HL-60 (cell line): ENCODE measurements around the gene KDM4C.

Experiments used
- DNase-seq, 2 experiments: peaks; one replicate each; pipeline ENCODE4 v3.0.0-alpha.2; 2010 to 2020; ENCODE audit warnings: low read depth in 1 of 2, low spot score in 1 of 2
- H3K27ac ChIP-seq: fragments of 250-450 bp; sonication (Bioruptor Pico); replicated peaks from 2 replicates; pipeline ENCODE4 v1.5.1; 2020; ENCODE audit warnings: mild to moderate bottlenecking, moderate library complexity
- H3K27me3 ChIP-seq: fragments of 250-450 bp; sonication (Bioruptor Pico); 2 replicates; pipeline ENCODE4 v1.5.1; 2021; ENCODE audit warnings: mild to moderate bottlenecking, moderate library complexity; ENCODE audit not compliant: insufficient read depth, poor library complexity, severe bottlenecking
- H3K4me3 ChIP-seq: replicated peaks from 2 replicates; pipeline ENCODE4 v1.5.1; 2011; ENCODE audit warnings: mild to moderate bottlenecking, control low read depth, low read length; ENCODE audit not compliant: insufficient read depth
- GABPA ChIP-seq: IDR thresholded peaks from 2 replicates; pipeline ENCODE4 v1.6.1; 2012; ENCODE audit warnings: low read depth
- POLR2AphosphoS5 ChIP-seq: IDR thresholded peaks from 2 replicates; pipeline ENCODE4 v1.6.1; 2012; ENCODE audit warnings: low read depth
- SPI1 ChIP-seq: IDR thresholded peaks from 2 replicates; pipeline ENCODE4 v1.6.1; 2012; ENCODE audit warnings: low read depth, mild to moderate bottlenecking, borderline replicate concordance
- TF ChIP-seq, protein P1 (sequence below): IDR thresholded peaks from 2 replicates; pipeline ENCODE4 v1.6.1; 2012; ENCODE audit warnings: low read depth; ENCODE audit not compliant: insufficient replicate concordance
- TF ChIP-seq, protein P2 (sequence below): IDR thresholded peaks from one replicate; pipeline ENCODE4 v1.5.1; 2011; ENCODE audit warnings: low read length, control low read depth, inconsistent platforms; ENCODE audit not compliant: insufficient read depth

Gene KDM4C

DNA sequence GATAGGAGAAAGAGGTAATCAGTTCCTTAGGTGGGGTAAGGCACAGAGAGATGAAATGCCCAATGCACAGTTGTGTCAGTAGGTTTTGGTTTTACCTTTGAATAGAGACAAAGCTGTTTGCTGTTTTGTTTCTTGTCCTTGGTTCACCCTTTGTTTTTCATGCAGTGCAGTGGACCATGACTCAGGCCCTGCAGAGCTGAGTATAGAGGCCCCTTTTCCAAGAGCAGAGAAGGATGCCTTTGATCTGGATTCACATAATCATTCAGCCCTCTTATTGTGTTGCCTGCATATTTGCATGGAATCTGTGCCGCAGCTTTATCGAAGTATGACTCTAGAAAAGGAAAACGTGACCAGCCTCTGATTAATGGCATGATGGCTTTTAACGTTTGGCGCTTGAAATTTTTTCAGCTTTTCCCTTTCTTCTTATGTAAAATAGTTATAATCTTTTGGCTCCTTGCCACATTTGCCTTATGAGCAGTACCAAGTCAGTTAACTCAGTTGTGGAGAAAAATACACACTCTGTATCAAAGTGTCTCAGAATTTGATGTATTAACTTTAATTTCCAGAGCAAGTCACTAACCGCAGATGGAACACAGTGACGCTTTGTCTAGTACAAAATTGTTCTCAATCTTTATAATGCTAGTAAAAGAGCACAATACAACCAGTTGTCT, 197.6 kb downstream of the KDM4C start:
- no peak overlapping the region for H3K27ac ChIP-seq
- no peak overlapping the region for H3K4me3 ChIP-seq
- no peaks in the 10 kb centered on the region for H3K27me3 ChIP-seq
- no peak for TF ChIP-seq GABPA
- TF ChIP-seq SPI1 = no peak
- TF ChIP-seq, protein P1, sequence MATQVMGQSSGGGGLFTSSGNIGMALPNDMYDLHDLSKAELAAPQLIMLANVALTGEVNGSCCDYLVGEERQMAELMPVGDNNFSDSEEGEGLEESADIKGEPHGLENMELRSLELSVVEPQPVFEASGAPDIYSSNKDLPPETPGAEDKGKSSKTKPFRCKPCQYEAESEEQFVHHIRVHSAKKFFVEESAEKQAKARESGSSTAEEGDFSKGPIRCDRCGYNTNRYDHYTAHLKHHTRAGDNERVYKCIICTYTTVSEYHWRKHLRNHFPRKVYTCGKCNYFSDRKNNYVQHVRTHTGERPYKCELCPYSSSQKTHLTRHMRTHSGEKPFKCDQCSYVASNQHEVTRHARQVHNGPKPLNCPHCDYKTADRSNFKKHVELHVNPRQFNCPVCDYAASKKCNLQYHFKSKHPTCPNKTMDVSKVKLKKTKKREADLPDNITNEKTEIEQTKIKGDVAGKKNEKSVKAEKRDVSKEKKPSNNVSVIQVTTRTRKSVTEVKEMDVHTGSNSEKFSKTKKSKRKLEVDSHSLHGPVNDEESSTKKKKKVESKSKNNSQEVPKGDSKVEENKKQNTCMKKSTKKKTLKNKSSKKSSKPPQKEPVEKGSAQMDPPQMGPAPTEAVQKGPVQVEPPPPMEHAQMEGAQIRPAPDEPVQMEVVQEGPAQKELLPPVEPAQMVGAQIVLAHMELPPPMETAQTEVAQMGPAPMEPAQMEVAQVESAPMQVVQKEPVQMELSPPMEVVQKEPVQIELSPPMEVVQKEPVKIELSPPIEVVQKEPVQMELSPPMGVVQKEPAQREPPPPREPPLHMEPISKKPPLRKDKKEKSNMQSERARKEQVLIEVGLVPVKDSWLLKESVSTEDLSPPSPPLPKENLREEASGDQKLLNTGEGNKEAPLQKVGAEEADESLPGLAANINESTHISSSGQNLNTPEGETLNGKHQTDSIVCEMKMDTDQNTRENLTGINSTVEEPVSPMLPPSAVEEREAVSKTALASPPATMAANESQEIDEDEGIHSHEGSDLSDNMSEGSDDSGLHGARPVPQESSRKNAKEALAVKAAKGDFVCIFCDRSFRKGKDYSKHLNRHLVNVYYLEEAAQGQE = no peak
- TF ChIP-seq POLR2AphosphoS5 = no peak
- TF ChIP-seq, protein P2, sequence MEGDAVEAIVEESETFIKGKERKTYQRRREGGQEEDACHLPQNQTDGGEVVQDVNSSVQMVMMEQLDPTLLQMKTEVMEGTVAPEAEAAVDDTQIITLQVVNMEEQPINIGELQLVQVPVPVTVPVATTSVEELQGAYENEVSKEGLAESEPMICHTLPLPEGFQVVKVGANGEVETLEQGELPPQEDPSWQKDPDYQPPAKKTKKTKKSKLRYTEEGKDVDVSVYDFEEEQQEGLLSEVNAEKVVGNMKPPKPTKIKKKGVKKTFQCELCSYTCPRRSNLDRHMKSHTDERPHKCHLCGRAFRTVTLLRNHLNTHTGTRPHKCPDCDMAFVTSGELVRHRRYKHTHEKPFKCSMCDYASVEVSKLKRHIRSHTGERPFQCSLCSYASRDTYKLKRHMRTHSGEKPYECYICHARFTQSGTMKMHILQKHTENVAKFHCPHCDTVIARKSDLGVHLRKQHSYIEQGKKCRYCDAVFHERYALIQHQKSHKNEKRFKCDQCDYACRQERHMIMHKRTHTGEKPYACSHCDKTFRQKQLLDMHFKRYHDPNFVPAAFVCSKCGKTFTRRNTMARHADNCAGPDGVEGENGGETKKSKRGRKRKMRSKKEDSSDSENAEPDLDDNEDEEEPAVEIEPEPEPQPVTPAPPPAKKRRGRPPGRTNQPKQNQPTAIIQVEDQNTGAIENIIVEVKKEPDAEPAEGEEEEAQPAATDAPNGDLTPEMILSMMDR = no peak
- no peak for DNase-seq

DNA sequence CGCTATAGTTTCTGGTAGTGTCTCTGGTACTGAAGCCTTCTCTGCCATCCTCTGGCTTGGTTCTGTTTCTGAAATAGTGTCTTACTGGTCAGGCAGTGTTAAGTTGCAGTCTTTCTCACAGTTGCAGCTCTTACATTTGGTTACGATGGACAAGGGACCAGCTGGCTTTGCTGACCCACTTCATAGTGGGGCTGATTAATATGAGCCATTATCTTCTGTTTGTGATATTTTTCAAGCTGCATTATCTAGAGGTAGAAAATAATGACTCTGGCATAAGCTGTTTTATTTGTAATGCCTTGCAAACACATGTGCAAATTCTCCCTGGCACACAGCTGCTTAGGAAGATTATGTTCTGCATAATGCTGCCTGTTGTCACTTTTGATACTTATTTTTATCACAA, 199.1 kb downstream of the KDM4C start:
- TF ChIP-seq POLR2AphosphoS5 = no peak
- TF ChIP-seq, protein P1 = no peak
- TF ChIP-seq, protein P2 = no peak
- TF ChIP-seq GABPA = no peak
- TF ChIP-seq SPI1 = no peak
- no peak for DNase-seq
- no peak overlapping the region for H3K27ac ChIP-seq
- H3K27me3 ChIP-seq = no peaks in the 10 kb centered on the region
- H3K4me3 ChIP-seq = no peak overlapping the region

DNA sequence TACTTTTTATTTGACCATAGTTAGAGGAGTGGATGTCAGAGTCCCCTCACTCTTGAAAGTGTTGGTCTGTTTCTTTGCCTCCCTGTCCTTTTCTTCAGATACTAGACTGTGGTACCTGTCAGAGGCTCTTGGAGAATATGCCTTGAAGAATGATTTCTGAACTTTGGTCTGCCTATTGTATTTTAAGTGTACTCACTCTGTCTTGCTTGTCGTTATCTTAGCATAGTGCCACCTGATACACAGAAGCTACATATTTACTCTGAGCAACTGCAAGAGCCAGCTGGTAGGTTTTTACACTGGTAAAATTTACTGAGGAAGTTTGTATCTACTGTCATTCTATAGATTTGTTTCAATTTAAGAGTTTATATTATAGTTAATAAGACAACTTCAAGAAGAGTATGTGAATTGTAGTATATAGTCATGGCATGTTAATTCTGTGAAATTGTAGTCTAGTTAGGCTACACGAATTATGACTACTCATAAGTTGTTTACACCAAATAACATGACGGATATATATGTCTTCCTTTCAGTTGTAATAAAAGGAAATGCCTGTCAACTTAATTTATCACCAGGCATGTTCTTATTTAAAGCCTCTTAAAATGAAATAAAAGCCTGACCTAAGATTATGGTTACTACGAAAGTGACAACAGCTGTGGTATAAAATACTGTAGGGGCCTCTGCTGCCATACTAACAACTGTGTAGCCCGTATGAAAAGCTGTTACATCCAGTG, 201.7 kb downstream of the KDM4C start:
- H3K27me3 ChIP-seq = no peaks in the 10 kb centered on the region
- H3K27ac ChIP-seq = no peak overlapping the region
- TF ChIP-seq SPI1 (no peak), POLR2AphosphoS5 (no peak), GABPA (no peak)
- TF ChIP-seq, protein P2 = no peak
- TF ChIP-seq, protein P1 = no peak
- no peak overlapping the region for H3K4me3 ChIP-seq
- no peak for DNase-seq
